ENCODE results near the gene PSTPIP2.

DNA sequence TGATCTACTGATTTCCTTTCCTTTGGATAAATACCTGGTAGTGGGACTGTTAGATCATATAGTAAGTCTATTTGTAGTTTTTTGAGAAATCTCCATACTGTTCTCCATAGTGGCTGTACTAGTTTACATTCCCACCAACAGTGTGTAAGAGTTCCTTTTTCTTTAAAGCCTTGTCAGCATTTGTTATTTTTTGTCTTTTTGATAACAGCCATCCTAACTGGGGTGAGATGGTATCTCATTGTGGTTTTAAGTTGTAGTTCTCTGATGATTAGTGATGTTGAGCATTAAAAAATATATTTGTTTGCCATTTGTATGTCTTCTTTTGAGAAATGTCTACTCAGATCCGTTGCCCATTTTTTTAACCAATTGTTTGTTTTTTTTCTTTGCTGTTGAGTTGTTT, 71.0 kb downstream of the PSTPIP2 start:
- no peak for TF ChIP-seq CTCF (IDR thresholded peaks at IDR 0.05; ENCODE audit: insufficient read depth, low read length)
- no peak for TF ChIP-seq POLR2AphosphoS5 (IDR thresholded peaks at IDR 0.05; ENCODE audit: low read depth)
- TF ChIP-seq GABPA (IDR thresholded peaks at IDR 0.05; ENCODE audit: low read depth), result no peak
- TF ChIP-seq, protein P1, sequence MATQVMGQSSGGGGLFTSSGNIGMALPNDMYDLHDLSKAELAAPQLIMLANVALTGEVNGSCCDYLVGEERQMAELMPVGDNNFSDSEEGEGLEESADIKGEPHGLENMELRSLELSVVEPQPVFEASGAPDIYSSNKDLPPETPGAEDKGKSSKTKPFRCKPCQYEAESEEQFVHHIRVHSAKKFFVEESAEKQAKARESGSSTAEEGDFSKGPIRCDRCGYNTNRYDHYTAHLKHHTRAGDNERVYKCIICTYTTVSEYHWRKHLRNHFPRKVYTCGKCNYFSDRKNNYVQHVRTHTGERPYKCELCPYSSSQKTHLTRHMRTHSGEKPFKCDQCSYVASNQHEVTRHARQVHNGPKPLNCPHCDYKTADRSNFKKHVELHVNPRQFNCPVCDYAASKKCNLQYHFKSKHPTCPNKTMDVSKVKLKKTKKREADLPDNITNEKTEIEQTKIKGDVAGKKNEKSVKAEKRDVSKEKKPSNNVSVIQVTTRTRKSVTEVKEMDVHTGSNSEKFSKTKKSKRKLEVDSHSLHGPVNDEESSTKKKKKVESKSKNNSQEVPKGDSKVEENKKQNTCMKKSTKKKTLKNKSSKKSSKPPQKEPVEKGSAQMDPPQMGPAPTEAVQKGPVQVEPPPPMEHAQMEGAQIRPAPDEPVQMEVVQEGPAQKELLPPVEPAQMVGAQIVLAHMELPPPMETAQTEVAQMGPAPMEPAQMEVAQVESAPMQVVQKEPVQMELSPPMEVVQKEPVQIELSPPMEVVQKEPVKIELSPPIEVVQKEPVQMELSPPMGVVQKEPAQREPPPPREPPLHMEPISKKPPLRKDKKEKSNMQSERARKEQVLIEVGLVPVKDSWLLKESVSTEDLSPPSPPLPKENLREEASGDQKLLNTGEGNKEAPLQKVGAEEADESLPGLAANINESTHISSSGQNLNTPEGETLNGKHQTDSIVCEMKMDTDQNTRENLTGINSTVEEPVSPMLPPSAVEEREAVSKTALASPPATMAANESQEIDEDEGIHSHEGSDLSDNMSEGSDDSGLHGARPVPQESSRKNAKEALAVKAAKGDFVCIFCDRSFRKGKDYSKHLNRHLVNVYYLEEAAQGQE (IDR thresholded peaks at IDR 0.05; ENCODE audit: insufficient replicate concordance, low read depth), result no peak
- TF ChIP-seq SPI1 (IDR thresholded peaks at IDR 0.05; ENCODE audit: borderline replicate concordance, low read depth), result no peak

All from HL-60 (cell line).